B cell (primary cell): ENCODE results near the gene IKZF1. TPM values are rescaled to one million over a fixed set of nuclear protein-coding genes. Genes with fewer than 3 reads are reported as not detected.

Source experiments
- ATAC-seq: fragments of 200-7000 bp; cut with Tn5 transposase; one replicate; pipeline ENCODE4 v1.10.0; 2021; ENCODE audit warnings: low read depth, mild to moderate bottlenecking, moderate number of reproducible peaks, moderate library complexity
- CTCF ChIA-PET: fragments of 350-600 bp; sonication (Branson Sonifier 250); formaldehyde crosslinking; loops from one replicate; lab custom pipeline; 2021; ENCODE audit warnings: antibody characterized with exemption, inconsistent platforms; lab: Charles Lee
- POLR2A ChIA-PET: fragments of 350-600 bp; sonication (Branson Sonifier 250); formaldehyde crosslinking; loops from one replicate; lab custom pipeline; 2021; ENCODE audit warnings: antibody characterized with exemption; lab: Charles Lee
- DNase-seq: peaks from one replicate; pipeline ENCODE4 v3.0.0; 2013
- H2AFZ ChIP-seq: 2 replicates; pipeline ENCODE4 v1.6.1; 2012; ENCODE audit warnings: mild to moderate bottlenecking, low read depth, low read length; ENCODE audit not compliant: insufficient read depth, poor library complexity, severe bottlenecking
- H3K27ac ChIP-seq, 2 donors: 1 replicate in 1 of 2; 2 replicates in 1 of 2; pipeline ENCODE4 v1.5.1; 2012 to 2013; ENCODE audit warnings: low read length in 2 of 2, mild to moderate bottlenecking in 2 of 2, moderate library complexity in 1 of 2
- H3K27me3 ChIP-seq, 4 experiments: fragments of 200-600 bp in 1 of 4; sonication (generic) in 1 of 4; replicated peaks in 1 of 4; 1 replicate in 2 of 4; 2 replicates in 2 of 4; pipeline versions ENCODE4 v1.6.1 to v1.7.0; 2013 to 2016; ENCODE audit warnings: low read length in 3 of 4, mild to moderate bottlenecking in 2 of 4, mixed read lengths in 1 of 4, moderate library complexity in 1 of 4; ENCODE audit not compliant: insufficient read depth in 4 of 4, control insufficient read depth in 3 of 4; ENCODE audit errors: control extremely low read depth in 1 of 4
- H3K36me3 ChIP-seq, 2 experiments: replicated peaks in 1 of 2; 1 replicate in 1 of 2; 2 replicates in 1 of 2; pipeline versions ENCODE4 v1.6.1 to v1.7.1; 2013; ENCODE audit warnings: low read length in 1 of 2; ENCODE audit not compliant: insufficient read depth in 2 of 2, control insufficient read depth in 1 of 2; ENCODE audit errors: control extremely low read depth in 1 of 2, extremely low read depth in 1 of 2
- H3K4me1 ChIP-seq, 2 donors: fragments of 200-600 bp in 1 of 2; sonication (generic) in 1 of 2; 1 replicate in 1 of 2; 2 replicates in 1 of 2; pipeline versions ENCODE4 v1.5.1 to v1.6.1; 2013 to 2017; ENCODE audit warnings: low read length in 2 of 2; ENCODE audit not compliant: control insufficient read depth in 2 of 2, insufficient read depth in 2 of 2
- H3K4me2 ChIP-seq: replicated peaks from 2 replicates; pipeline ENCODE3; 2012; ENCODE audit warnings: mild to moderate bottlenecking, low read depth, low read length; ENCODE audit not compliant: poor library complexity, severe bottlenecking
- H3K4me3 ChIP-seq, 5 experiments: fragments of 200-600 bp in 1 of 5; sonication (generic) in 1 of 5; 1 replicate in 3 of 5; 2 replicates in 2 of 5; pipeline versions ENCODE4 v1.5.1 to v1.7.0; 2011 to 2016; ENCODE audit warnings: low read length in 4 of 5, mild to moderate bottlenecking in 4 of 5, low read depth in 2 of 5, control low read depth in 1 of 5, moderate library complexity in 1 of 5; ENCODE audit not compliant: insufficient read depth in 1 of 5; ENCODE audit errors: control extremely low read depth in 1 of 5, extremely low read depth in 1 of 5
- H3K79me2 ChIP-seq: fragments of 200-600 bp; sonication (generic); one replicate; pipeline ENCODE4 v1.6.0; 2016; ENCODE audit warnings: low read length; ENCODE audit not compliant: control insufficient read depth, insufficient read depth
- H3K9ac ChIP-seq: fragments of 200-600 bp; sonication (generic); 2 replicates; pipeline ENCODE4 v1.6.1; 2017; ENCODE audit warnings: mild to moderate bottlenecking, low read length, moderate library complexity
- H3K9me3 ChIP-seq, 3 donors: one replicate each; pipeline versions ENCODE4 v1.6.1 to v1.7.1; 2013; ENCODE audit warnings: low read length in 2 of 3; ENCODE audit not compliant: control insufficient read depth in 2 of 3, insufficient read depth in 1 of 3; ENCODE audit errors: control extremely low read depth in 1 of 3
- H4K20me1 ChIP-seq: 2 replicates; pipeline ENCODE4 v1.6.0; 2012; ENCODE audit warnings: mild to moderate bottlenecking, low read length; ENCODE audit not compliant: insufficient read depth, control insufficient read depth, poor library complexity, severe bottlenecking
- H3K27ac Mint-ChIP-seq: one replicate; pipeline ENCODE4 v1.8.0; 2021; ENCODE audit warnings: mixed read lengths
- H3K27me3 Mint-ChIP-seq: one replicate; pipeline ENCODE4 v1.8.0; 2021; ENCODE audit warnings: mixed read lengths
- H3K4me1 Mint-ChIP-seq: one replicate; pipeline ENCODE4 v1.8.0; 2021; ENCODE audit warnings: mixed read lengths
- H3K4me3 Mint-ChIP-seq: one replicate; pipeline ENCODE4 v1.8.0; 2021; ENCODE audit warnings: mixed read lengths
- H3K9me3 Mint-ChIP-seq: one replicate; pipeline ENCODE4 v1.8.0; 2022; ENCODE audit warnings: mixed read lengths; ENCODE audit not compliant: insufficient read depth
- CTCF ChIP-seq: fragments of 200-600 bp; IDR thresholded peaks from one replicate; pipeline ENCODE4 v1.8.0; 2022; ENCODE audit warnings: antibody characterized with exemption, mild to moderate bottlenecking
- EZH2 ChIP-seq: IDR thresholded peaks from 2 replicates; pipeline ENCODE4 v1.6.1; 2012; ENCODE audit warnings: borderline replicate concordance, low read depth, mild to moderate bottlenecking, moderate library complexity, low read length; ENCODE audit not compliant: insufficient read depth, poor library complexity, severe bottlenecking
- WGBS: methylation state at CpG from one replicate; pipeline ENCODE4 v1.1.5; 2013; ENCODE audit warnings: missing lambda C conversion rate; ENCODE audit not compliant: insufficient coverage; 5-methylcytosine and 5-hydroxymethylcytosine counted together
- intact Hi-C: fragments of 100-400 bp; cut with micrococcal nuclease; formaldehyde crosslinking; loops from one replicate; pipeline ENCODE4 v1.10.0; 2022
- polyA plus RNA-seq: library from polyadenylated mRNA; depleted of rRNA; stranded (reverse); fragments of >200 nt; gene quantifications from 2 replicates; pipeline ENCODE4 v1.2.3, GENCODE V29; 2012
- total RNA-seq, 2 donors: library from RNA; stranded (reverse); fragments of 120-200 nt in 1 of 2; gene quantifications; 1 replicate in 1 of 2; 2 replicates in 1 of 2; pipeline versions ENCODE4 v1.2.3 to v1.2.4, GENCODE V29; 2013 to 2022

The IKZF1 gene
- total and polyA plus RNA-seq, 2 donors (not counting 1 experiment from before 2014, with no cell fraction given): 199 to 254 TPM

DNA sequence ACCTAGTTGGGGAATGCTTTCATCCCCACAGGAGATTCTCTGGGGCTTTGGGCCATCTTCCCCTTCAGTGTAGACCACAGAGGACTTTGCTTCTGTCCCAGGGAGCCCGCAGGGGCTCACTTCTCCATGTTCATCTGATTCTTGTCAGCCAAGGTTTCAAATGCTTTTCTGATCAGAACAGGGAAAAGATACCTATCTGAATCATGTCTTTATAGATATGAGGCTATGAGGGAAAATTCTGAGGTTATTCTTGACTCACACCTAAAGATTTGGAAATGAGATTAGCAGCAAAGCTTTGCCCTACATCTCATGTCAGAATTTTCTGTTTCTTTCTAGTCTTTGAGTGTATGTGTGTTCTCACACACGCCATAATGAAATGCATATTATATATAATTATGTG is 92.3 kb downstream of the IKZF1 start:
- CTCF ChIA-PET: interaction anchor here (1.0 to 2.4 kb wide), 2 partner anchors 9 to 28 kb away, joined by 4 to 11 read pairs; no protein-coding TSS in a partner anchor
- POLR2A ChIA-PET: interaction anchor here (5.3 kb wide), 1 partner anchor 15 kb away, joined by 25 read pairs; no protein-coding TSS in a partner anchor

More for the DNA sequence above, 92.3 kb downstream of the IKZF1 start:
- intact Hi-C loops: loop anchor here (1.0 kb wide), 1 partner anchor 10 kb away; no protein-coding TSS in a partner anchor
- no peaks in the 10 kb centered on the region for H3K27me3 ChIP-seq
- Mint-ChIP-seq H3K27ac (peak overlapping the region; percentile 97), H3K4me3 (peak overlapping the region; percentile 75), H3K9me3 (no peaks in the 10 kb centered on the region), H3K4me1 (peaks cover 78% of the 10 kb centered on the region), H3K27me3 (no peaks in the 10 kb centered on the region)
- H3K27ac ChIP-seq: peak overlapping the region; percentile 86 to 94
- DNase-seq: peak; percentile 34
- H3K4me3 ChIP-seq: peak overlapping the region in 2 of 5 experiments; percentile 8 to 45
- no peak overlapping the region for H2AFZ ChIP-seq
- no peak for ATAC-seq
- H3K4me1 ChIP-seq: peaks cover 71 to 76% of the 10 kb centered on the region in 2 donors
- H3K9me3 ChIP-seq: peaks cover 0 to 10% (median 0%) of the 10 kb centered on the region in 3 donors
- 17% methylated on average over 1 of the region's 2 CpGs for WGBS
- peaks cover 96% of the 10 kb centered on the region for H3K79me2 ChIP-seq
- H3K9ac ChIP-seq: peak overlapping the region; percentile 51
- no peaks in the 10 kb centered on the region for H4K20me1 ChIP-seq
- TF ChIP-seq CTCF: no peak
- no peak for TF ChIP-seq EZH2
- H3K36me3 ChIP-seq: peaks cover 6 to 77% of the 10 kb centered on the region in 2 experiments
- peak overlapping the region; percentile 75 for H3K4me2 ChIP-seq
